ENCODE data around the gene OSMR.
A peak's percentile ranks its signal among the peaks of the same experiment; 100 is the strongest.

OSMR gene

GRCh38 chr5:38896760-38897159 is 50.9 kb downstream of the OSMR start:
- no peak overlapping the region for H3K4me3 ChIP-seq (replicated peaks in 1 of 2; ENCODE audit: low read depth in 2 of 2, low read length in 2 of 2)
- no peak for TF ChIP-seq CTCF (IDR thresholded peaks at IDR 0.05; ENCODE audit: low read depth, low read length)
- DNase-seq (ENCODE audit: low read depth in 2 of 2) = no peak

DNA sequence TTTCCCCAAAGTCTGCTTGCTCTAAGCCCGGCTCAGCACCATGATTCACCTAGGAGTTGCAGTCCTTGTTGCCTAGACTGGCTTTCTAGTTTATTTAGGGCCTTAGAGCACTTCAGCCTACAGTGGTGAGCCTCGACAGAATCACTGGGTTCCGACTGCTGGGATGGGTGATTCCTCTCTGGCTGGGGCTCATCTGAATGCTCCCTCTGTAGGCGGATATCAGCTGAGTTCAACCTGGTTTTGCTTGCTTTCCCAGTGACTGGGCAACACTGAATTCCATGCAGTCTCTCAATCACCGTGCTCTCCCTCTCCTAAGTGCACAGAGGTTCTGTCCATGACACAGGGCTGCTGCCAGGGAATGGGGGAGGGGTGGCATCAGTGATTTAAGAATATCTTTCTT is 54.1 kb downstream of the OSMR start:
- DNase-seq (ENCODE audit: low read depth in 2 of 2) = no peak
- no peak for TF ChIP-seq CTCF (IDR thresholded peaks at IDR 0.05; ENCODE audit: low read depth, low read length)
- H3K4me3 ChIP-seq (replicated peaks in 1 of 2; ENCODE audit: low read depth in 2 of 2, low read length in 2 of 2) = no peak overlapping the region

DNA sequence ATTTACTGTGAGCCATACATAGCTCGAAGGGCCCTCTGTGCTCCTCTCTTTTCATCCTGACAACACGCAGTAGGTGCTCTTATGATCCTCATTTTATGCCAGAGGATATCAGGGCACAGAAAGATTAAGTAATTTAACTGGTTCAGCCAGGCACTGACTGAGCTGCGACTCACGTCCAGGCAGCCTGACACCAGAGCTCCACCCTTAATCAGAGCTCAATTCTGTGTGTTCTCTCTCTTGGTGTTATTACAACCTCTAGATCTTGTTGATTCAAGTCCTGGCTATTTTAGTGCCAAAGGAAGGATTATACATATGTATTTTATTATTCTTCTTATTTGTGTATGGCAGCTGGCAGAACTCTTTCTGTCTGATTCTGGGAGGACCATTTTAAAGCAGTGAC is 59.7 kb downstream of the OSMR start:
- TF ChIP-seq CTCF (IDR thresholded peaks at IDR 0.05; ENCODE audit: low read depth, low read length) = no peak

GRCh38 chr5:38906503-38906902 is 60.7 kb downstream of the OSMR start:
- no peak for TF ChIP-seq CTCF (IDR thresholded peaks at IDR 0.05; ENCODE audit: low read depth, low read length)
- H3K4me3 ChIP-seq (replicated peaks in 1 of 2; ENCODE audit: low read depth in 2 of 2, low read length in 2 of 2) = no peak overlapping the region
- no peak for DNase-seq (ENCODE audit: low read depth in 2 of 2)

More for the DNA sequence above, 59.7 kb downstream of the OSMR start:
- peak in 1 of 2 donors; percentile 51 for DNase-seq (ENCODE audit: low read depth in 2 of 2)
- H3K4me3 ChIP-seq (replicated peaks in 1 of 2; ENCODE audit: low read depth in 2 of 2, low read length in 2 of 2) = no peak overlapping the region

DNA sequence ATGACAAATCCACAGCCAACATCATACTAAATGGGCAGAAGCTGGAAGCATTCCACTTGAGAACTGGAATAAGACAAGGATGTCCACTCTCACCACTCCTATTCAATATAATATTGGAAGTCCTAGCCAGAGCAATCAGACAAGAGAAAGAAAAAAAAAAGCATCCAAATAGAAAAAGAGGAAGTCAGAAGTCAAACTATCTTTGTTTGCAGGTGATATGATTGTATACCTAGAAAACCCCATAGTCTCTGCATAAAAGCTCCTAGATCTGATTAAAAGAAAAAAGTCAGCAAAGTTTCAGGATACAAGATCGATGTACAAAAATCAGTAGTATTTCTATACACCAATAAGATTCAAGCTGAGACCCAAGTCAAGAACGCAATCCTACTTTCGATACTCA is 66.1 kb downstream of the OSMR start:
- DNase-seq (ENCODE audit: low read depth in 2 of 2) = no peak
- TF ChIP-seq CTCF (IDR thresholded peaks at IDR 0.05; ENCODE audit: low read depth, low read length) = no peak
- H3K4me3 ChIP-seq (replicated peaks in 1 of 2; ENCODE audit: low read depth in 2 of 2, low read length in 2 of 2) = no peak overlapping the region

DNA sequence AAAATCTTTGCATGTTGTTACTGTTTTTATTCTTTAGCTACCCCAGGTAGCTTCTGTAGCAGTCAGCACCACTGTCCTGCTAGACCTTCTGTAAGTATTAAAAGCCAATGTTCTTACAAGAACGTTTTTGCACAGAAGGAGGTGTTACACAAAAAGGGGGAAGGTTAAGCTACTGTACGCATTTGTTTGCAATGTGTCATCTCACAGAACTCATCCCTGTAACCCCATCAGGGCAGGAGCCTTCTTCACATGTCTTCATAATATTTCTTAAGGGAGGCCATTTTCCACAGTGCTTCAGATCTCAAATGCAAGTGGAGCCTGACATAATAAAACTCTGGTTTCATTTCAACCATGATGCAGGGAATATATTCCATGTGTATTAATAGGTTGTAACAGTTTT is 67.9 kb downstream of the OSMR start:
- no peak overlapping the region for H3K4me3 ChIP-seq (replicated peaks in 1 of 2; ENCODE audit: low read depth in 2 of 2, low read length in 2 of 2)
- TF ChIP-seq CTCF (IDR thresholded peaks at IDR 0.05; ENCODE audit: low read depth, low read length) = no peak
- DNase-seq (ENCODE audit: low read depth in 2 of 2) = peak in 1 of 2 donors; percentile 29

DNA sequence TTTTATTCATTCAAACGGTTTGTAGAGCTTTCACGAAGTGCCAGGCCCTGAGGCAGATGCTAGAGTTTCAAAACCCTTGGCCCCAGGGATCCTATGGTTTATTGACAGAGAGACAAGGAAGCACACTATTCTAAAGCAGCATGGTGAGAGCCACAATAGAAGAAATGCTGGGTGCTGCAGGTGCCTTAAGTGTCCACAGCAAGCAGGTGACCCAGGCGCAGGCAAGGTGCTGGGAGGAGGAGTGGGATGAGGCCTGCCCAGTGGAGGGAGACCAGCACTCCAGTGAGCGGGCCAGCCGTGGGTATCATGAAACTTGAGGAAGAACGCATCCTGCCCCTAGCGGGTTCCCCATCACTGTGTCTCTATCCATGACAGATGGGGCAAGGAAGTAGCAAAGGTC is 71.0 kb downstream of the OSMR start:
- no peak for TF ChIP-seq CTCF (IDR thresholded peaks at IDR 0.05; ENCODE audit: low read depth, low read length)
- DNase-seq (ENCODE audit: low read depth in 2 of 2) = no peak
- H3K4me3 ChIP-seq (replicated peaks in 1 of 2; ENCODE audit: low read depth in 2 of 2, low read length in 2 of 2) = no peak overlapping the region

All from cardiac fibroblast (primary cell).